Thoracic aorta (tissue), 2 donors: ENCODE measurements around the gene MNAT1. TPM values are rescaled to one million over a fixed set of nuclear protein-coding genes. Genes with fewer than 3 reads are reported as not detected.

Experiments used
- ATAC-seq: fragments of 150-250 bp; one replicate; pipeline ENCODE4 v1.8.0; 2017; ENCODE audit warnings: low read depth; ENCODE audit not compliant: insufficient number of reproducible peaks, low FRiP score
- DNase-seq: peaks from one replicate; pipeline ENCODE4 v3.0.0-alpha.2; 2020; ENCODE audit warnings: low spot score
- H3K27ac ChIP-seq, 2 donors: fragments of 200-600 bp; sonication (generic); 1 replicate in 1 of 2; 2 replicates in 1 of 2; pipeline ENCODE4 v1.5.1; 2016; ENCODE audit warnings: mild to moderate bottlenecking in 2 of 2, moderate library complexity in 2 of 2
- H3K27me3 ChIP-seq: fragments of 200-600 bp; sonication (generic); replicated peaks from 2 replicates; pipeline ENCODE4 v1.6.0; 2016; ENCODE audit warnings: mild to moderate bottlenecking; ENCODE audit not compliant: insufficient read depth
- H3K36me3 ChIP-seq: fragments of 200-600 bp; sonication (generic); one replicate; pipeline ENCODE4 v1.5.1; 2016
- H3K4me1 ChIP-seq, 2 donors: fragments of 200-600 bp; sonication (generic); 1 replicate in 1 of 2; 2 replicates in 1 of 2; pipeline versions ENCODE4 v1.5.1 to v1.6.0; 2016; ENCODE audit warnings: low read depth in 2 of 2, mild to moderate bottlenecking in 1 of 2; ENCODE audit not compliant: control insufficient read depth in 1 of 2
- H3K4me3 ChIP-seq: fragments of 200-600 bp; sonication (generic); 2 replicates; pipeline ENCODE4 v1.5.1; 2016; ENCODE audit warnings: mild to moderate bottlenecking
- H3K9me3 ChIP-seq: fragments of 200-600 bp; sonication (generic); 2 replicates; pipeline ENCODE4 v1.5.1; 2016
- CTCF ChIP-seq: fragments of 200-600 bp; sonication (generic); IDR thresholded peaks from one replicate; pipeline ENCODE4 v1.5.1; 2019; ENCODE audit warnings: antibody characterized with exemption
- total RNA-seq, 2 donors: library from RNA; depleted of rRNA; stranded (reverse); fragments of >200 nt; gene quantifications; one replicate each; pipeline versions ENCODE4 v1.1.0 to v1.2.3, GENCODE V29; 2016

Gene MNAT1
- total RNA-seq, 2 donors from 2014 or later: 32.4 to 52.3 TPM

- TF ChIP-seq CTCF: no peak
- H3K27me3 ChIP-seq: no peaks in the 10 kb centered on the region
- DNase-seq (no peak), ATAC-seq (no peak)
- no peak overlapping the region for H3K27ac ChIP-seq
- H3K4me1 ChIP-seq: peaks cover 0 to 20% of the 10 kb centered on the region in 2 donors
- no peaks in the 10 kb centered on the region for H3K9me3 ChIP-seq
- H3K4me3 ChIP-seq: no peak overlapping the region
- no peaks in the 10 kb centered on the region for H3K36me3 ChIP-seq
Observed at GRCh38 chr14:60720391-60720790, 14.2 kb upstream of the MNAT1 start.

GRCh38 chr14:60720962-60721325 is 13.6 kb upstream of the MNAT1 start:
- Histone ChIP-seq H3K4me1 (peaks cover 0 to 20% of the 10 kb centered on the region in 2 donors), H3K4me3 (peak overlapping the region; percentile 92), H3K27ac (no peak overlapping the region), H3K27me3 (no peaks in the 10 kb centered on the region), H3K9me3 (no peaks in the 10 kb centered on the region), H3K36me3 (no peaks in the 10 kb centered on the region)
- ATAC-seq: no peak
- no peak for TF ChIP-seq CTCF
- DNase-seq: no peak

DNA sequence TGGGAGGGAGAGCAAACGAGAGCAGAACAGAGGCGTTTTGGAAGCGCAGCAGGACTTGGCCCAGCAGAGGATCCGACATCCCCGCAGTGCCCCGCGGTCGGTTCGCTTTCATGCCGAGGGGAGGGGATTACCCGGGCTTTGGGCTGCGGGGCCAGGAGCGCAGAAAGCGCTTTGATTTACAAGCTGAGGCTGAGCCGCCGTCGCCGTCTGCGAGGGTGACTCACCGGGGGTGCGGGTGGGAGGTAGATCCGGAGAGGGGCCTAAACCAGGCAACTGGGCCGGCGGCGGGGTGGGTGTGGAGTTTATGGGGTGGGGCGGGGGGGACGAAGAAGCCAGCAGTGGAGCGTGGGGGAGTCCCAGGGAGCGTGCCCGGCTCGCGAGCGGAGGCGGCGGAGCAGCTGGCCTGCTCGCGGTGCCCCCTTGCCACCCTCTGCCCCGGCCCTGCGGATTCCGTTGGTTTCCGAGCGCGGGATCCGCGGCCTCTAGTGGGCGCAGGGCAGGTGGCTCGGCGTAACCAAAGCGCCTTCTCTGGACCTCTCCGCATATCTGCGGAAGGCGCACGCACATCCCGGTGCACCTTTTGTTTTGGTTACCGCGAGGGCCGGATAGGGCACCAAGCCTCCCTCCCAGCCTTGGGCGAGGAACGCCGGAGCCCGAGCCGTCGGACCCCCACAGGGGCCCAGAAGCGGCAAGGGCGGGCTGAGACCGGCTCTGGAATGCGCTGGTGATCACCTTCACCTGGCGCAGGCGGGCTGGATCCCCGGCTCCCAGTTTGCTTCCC is 13.0 kb upstream of the MNAT1 start:
- TF ChIP-seq CTCF: peak; percentile 49
- H3K4me1 ChIP-seq: peaks cover 0 to 20% of the 10 kb centered on the region in 2 donors
- no peaks in the 10 kb centered on the region for H3K9me3 ChIP-seq
- no peak overlapping the region for H3K27ac ChIP-seq
- no peaks in the 10 kb centered on the region for H3K27me3 ChIP-seq
- H3K4me3 ChIP-seq: peak overlapping the region; percentile 92
- DNase-seq: peak; percentile 31
- no peak for ATAC-seq
- no peaks in the 10 kb centered on the region for H3K36me3 ChIP-seq

GRCh38 chr14:60722107-60722356 is 12.5 kb upstream of the MNAT1 start:
- no peak overlapping the region for H3K27ac ChIP-seq
- no peaks in the 10 kb centered on the region for H3K9me3 ChIP-seq
- H3K4me3 ChIP-seq: peak overlapping the region; percentile 92
- no peak for DNase-seq
- peaks cover 0 to 20% of the 10 kb centered on the region in 2 donors for H3K4me1 ChIP-seq
- no peak for ATAC-seq
- no peaks in the 10 kb centered on the region for H3K36me3 ChIP-seq
- no peak for TF ChIP-seq CTCF
- H3K27me3 ChIP-seq: no peaks in the 10 kb centered on the region

- Histone ChIP-seq H3K9me3 (no peaks in the 10 kb centered on the region), H3K27me3 (no peaks in the 10 kb centered on the region), H3K36me3 (no peaks in the 10 kb centered on the region), H3K4me1 (peaks cover 0 to 20% of the 10 kb centered on the region in 2 donors), H3K27ac (peak overlapping the region in 1 of 2 donors; percentile 74), H3K4me3 (peak overlapping the region; percentile 92)
- no peak for TF ChIP-seq CTCF
- no peak for ATAC-seq
- DNase-seq: no peak
Observed at GRCh38 chr14:60722357-60723115, 12.0 kb upstream of the MNAT1 start.
